Measurements from ENCODE around the gene SIRT2.

Gene SIRT2

DNA sequence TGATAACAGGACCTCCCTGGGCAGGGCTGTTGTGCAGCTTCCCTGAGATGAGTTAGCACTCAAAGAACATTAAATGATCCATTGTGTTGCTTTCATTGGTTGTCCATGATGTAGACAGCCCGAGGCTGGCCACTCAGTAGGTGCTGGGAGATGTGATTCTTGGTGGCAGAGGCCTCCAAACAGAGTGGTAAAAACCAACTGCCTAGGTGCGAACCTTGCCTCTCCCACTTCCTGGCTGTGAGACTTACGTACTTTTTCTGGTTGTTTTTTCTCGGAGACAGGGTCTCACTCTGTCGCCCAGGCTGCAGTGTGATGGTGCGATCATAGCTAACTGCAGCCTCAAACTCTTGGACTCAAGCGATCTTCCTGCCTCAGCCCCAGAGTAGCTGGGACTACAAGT is 25.0 kb upstream of the SIRT2 start:
- Histone ChIP-seq H3K36me3 (ENCODE audit: insufficient read depth, low read length) (peaks cover 31% of the 10 kb centered on the region), H3K9me3 (ENCODE audit: low read depth, low read length) (no peaks in the 10 kb centered on the region), H3K9ac (ENCODE audit: insufficient read length) (no peak overlapping the region), H3K4me3 (no peak overlapping the region), H3K27ac (no peak overlapping the region)
- TF ChIP-seq EZH2 (IDR thresholded peaks at IDR 0.05) (no peak), FOXP2 (optimal IDR thresholded peaks at IDR 0.05; ENCODE audit: control extremely low read depth, extremely low read length, insufficient read depth) (no peak), POLR2AphosphoS5 (IDR thresholded peaks at IDR 0.05; ENCODE audit: borderline replicate concordance, low read depth, low read length) (no peak)
- DNase-seq (ENCODE audit: low read depth, low spot score), result no peak

DNA sequence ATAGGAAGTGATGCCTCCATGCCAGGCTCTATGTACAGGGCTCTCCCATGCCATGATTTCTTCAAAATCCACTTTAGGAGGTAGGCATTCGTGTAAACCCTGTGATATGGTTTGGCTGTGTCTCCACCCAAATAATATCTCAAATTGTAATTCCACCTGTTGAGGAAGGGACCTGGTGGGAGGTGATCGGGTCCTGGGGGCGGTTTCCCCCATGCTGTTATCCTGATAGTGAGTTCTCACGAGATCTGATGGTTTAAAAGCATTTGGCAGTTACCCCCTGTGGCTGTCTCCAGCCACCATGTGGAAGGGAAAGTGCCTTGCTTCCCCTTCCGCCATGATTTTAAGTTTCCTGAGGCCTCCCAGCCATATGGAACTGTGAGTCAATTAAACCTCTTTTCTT is 23.1 kb upstream of the SIRT2 start:
- peaks cover 31% of the 10 kb centered on the region for H3K36me3 ChIP-seq (ENCODE audit: insufficient read depth, low read length)
- H3K4me3 ChIP-seq, result no peak overlapping the region
- no peak overlapping the region for H3K27ac ChIP-seq
- DNase-seq (ENCODE audit: low read depth, low spot score), result no peak
- no peak overlapping the region for H3K9ac ChIP-seq (ENCODE audit: insufficient read length)
- no peak for TF ChIP-seq POLR2AphosphoS5 (IDR thresholded peaks at IDR 0.05; ENCODE audit: borderline replicate concordance, low read depth, low read length)
- H3K9me3 ChIP-seq (ENCODE audit: low read depth, low read length), result no peaks in the 10 kb centered on the region

DNA sequence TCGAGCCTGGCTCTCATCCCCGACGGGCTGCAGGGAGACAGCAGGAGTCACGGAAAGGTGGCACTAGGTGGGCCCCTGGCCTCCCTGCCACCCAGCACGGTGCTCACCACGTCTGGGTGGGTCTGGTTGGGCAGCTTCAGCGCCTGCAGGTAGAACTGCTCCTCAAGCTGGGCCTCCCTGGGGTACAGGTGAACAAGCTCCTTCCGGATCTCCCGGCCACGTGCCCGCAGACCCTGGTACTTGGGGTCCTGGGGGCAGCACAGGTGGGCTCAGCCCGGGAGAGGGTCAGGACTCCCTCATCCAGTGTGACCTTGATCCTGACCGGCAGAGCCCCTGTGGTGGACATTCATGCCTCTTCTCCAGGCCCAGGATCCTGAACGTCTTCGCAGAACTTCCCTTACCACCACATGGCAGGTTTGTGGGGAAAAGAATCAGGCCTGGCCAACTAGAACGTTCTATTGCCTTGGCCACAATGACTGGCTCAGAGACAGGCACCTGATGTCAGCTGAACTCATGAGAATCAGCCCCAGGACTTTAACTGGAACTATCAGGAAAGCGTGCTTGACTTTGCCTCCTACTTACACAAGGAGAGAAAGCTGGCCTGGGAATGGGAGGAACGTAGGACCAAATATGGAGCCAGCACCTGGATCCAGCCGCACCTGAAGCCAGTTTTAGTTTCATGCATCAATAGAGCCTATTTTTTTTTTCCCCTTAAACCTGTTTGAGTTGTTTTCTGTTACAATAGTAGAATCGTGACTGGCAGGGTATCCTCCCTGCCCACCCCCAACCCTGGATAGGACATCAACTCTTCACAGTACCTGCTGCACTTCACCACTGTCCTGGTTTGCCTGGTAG is 22.2 kb upstream of the SIRT2 start:
- Histone ChIP-seq H3K9ac (ENCODE audit: insufficient read length) (no peak overlapping the region), H3K9me3 (ENCODE audit: low read depth, low read length) (no peaks in the 10 kb centered on the region), H3K27ac (no peak overlapping the region), H3K4me3 (no peak overlapping the region), H3K36me3 (ENCODE audit: insufficient read depth, low read length) (peaks cover 31% of the 10 kb centered on the region)
- no peak for DNase-seq (ENCODE audit: low read depth, low spot score)
- TF ChIP-seq EZH2 (IDR thresholded peaks at IDR 0.05) (no peak), FOXP2 (optimal IDR thresholded peaks at IDR 0.05; ENCODE audit: control extremely low read depth, extremely low read length, insufficient read depth) (no peak), POLR2AphosphoS5 (IDR thresholded peaks at IDR 0.05; ENCODE audit: borderline replicate concordance, low read depth, low read length) (no peak)

DNA sequence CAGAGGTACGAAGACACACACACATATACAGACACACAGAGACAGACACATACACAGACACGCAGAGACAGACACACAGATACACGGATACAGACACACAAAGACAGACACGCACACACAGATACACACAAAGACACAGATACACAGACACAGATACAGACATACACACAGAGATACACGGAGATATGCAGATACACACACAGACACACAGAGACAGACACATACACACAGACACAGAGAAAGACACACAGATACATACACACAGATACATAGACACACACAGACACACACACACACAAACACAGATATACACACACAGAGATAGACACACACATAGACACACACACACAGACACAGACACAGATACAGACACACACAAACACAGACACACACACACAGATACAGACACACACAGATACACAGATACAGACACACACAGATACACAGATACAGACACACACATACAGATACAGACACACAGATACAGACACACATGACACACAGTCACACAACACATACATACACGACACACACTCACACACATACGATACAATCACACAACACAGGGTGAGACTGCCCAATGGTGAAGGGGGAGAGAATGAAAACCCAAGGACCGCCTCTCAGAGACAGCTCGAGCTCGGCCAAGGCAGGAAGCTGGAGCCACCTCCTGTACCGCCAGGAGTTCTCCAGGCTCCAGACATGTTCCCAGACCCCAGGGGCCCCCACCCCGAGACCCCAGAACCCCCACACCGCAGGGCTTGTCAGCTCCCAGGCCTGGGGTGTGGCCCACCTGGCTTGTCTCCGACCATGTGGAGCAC is 21.4 kb upstream of the SIRT2 start:
- TF ChIP-seq FOXP2 (optimal IDR thresholded peaks at IDR 0.05; ENCODE audit: control extremely low read depth, extremely low read length, insufficient read depth), result no peak
- TF ChIP-seq EZH2 (IDR thresholded peaks at IDR 0.05), result no peak
- no peak for TF ChIP-seq POLR2AphosphoS5 (IDR thresholded peaks at IDR 0.05; ENCODE audit: borderline replicate concordance, low read depth, low read length)
- Histone ChIP-seq H3K27ac (no peak overlapping the region), H3K9me3 (ENCODE audit: low read depth, low read length) (no peaks in the 10 kb centered on the region), H3K4me3 (no peak overlapping the region), H3K9ac (ENCODE audit: insufficient read length) (no peak overlapping the region), H3K36me3 (ENCODE audit: insufficient read depth, low read length) (peaks cover 31% of the 10 kb centered on the region)
- no peak for DNase-seq (ENCODE audit: low read depth, low spot score)

DNA sequence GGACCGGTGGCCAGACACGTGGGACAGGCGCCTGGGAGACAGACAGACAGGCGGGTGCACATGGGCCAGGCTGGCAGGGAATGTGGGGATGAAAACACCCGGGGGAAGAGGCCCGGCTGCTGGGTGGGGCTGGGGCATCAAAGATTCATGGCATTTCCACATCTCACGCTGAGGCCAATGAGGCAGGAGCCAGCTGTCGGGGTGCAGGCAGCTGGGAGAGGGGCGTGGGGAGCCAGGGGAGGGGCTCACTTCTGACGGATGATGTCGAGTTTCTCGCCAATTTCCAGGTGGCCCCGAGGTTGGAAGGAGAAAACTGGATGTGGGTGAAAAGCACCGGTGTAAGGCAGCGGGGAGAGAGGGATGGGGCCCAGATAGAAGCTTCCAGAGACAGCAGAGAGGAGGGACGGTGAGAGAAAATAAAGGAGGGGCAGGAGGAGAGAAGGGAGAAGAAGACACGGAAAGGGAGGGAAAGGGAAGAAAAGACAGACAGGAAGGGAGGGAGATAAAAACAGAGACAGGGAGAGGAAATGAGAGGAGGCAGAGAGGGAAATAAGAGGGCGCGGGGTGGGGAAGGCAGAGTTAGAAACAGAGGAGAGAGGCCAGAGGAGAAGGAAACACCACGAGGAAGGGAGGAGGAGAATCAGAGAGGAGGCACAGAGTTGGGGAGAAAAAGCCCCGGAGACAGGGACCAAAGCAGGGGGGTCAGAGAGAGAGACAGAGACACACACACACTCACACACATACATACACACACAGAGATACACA is 20.6 kb upstream of the SIRT2 start:
- H3K27ac ChIP-seq, result no peak overlapping the region
- no peak overlapping the region for H3K4me3 ChIP-seq
- peaks cover 24% of the 10 kb centered on the region for H3K36me3 ChIP-seq (ENCODE audit: insufficient read depth, low read length)
- H3K9ac ChIP-seq (ENCODE audit: insufficient read length), result no peak overlapping the region
- TF ChIP-seq FOXP2 (optimal IDR thresholded peaks at IDR 0.05; ENCODE audit: control extremely low read depth, extremely low read length, insufficient read depth), result no peak
- no peak for TF ChIP-seq EZH2 (IDR thresholded peaks at IDR 0.05)
- no peak for TF ChIP-seq POLR2AphosphoS5 (IDR thresholded peaks at IDR 0.05; ENCODE audit: borderline replicate concordance, low read depth, low read length)
- no peaks in the 10 kb centered on the region for H3K9me3 ChIP-seq (ENCODE audit: low read depth, low read length)
- no peak for DNase-seq (ENCODE audit: low read depth, low spot score)

DNA sequence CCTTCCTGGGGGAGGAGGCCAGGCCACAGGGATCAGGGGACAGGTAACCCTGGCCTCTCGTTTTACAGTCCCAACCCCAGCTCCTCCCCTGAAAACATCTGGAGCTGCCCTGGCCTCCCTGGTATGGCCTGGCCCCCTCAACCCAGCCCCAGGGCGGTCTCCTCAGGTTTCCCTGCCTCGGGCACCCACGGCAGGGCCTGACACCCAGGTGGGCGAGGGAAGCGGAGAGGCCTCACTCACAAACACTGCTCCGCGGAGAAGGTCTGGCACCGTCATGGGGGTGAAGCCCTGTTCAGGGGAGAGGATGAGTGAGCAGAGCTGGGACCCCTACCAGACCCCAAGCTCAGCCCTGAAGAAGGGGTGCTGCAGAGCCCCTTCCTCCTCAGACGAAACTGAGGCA is 19.1 kb upstream of the SIRT2 start:
- Histone ChIP-seq H3K9ac (ENCODE audit: insufficient read length) (no peak overlapping the region), H3K4me3 (no peak overlapping the region), H3K9me3 (ENCODE audit: low read depth, low read length) (no peaks in the 10 kb centered on the region), H3K27ac (no peak overlapping the region), H3K36me3 (ENCODE audit: insufficient read depth, low read length) (peaks cover 13% of the 10 kb centered on the region)
- no peak for TF ChIP-seq EZH2 (IDR thresholded peaks at IDR 0.05)
- TF ChIP-seq POLR2AphosphoS5 (IDR thresholded peaks at IDR 0.05; ENCODE audit: borderline replicate concordance, low read depth, low read length), result no peak
- no peak for TF ChIP-seq FOXP2 (optimal IDR thresholded peaks at IDR 0.05; ENCODE audit: control extremely low read depth, extremely low read length, insufficient read depth)
- no peak for DNase-seq (ENCODE audit: low read depth, low spot score)

DNA sequence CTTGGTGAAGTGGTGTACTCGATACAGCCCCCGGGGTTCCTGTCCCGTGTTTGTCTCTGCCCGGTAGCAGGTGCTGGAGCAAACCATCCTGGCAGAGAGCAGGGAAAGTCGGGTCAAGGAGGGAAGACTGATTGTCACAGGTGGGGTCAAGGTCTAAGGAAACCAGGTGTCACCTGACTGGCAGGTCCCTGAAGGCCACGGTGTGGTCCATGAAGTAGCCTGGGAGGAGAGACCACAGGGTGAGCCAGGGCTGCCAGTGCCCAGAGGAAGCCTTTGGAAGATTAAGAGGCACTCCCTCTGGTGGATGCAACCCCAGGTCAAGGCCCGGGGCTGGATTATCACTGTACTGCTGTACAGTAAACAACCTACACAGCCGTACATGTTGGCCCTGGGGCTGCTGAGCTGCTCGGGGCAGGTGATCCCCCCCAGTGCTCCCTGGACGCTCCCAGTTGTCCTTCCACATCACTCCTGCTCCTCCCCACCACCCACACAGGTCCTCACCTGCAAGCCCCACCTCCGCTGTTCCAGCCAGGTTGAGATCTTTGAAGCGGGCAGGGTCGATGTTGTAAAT is 18.6 kb upstream of the SIRT2 start:
- Histone ChIP-seq H3K9me3 (ENCODE audit: low read depth, low read length) (no peaks in the 10 kb centered on the region), H3K4me3 (no peak overlapping the region), H3K36me3 (ENCODE audit: insufficient read depth, low read length) (peaks cover 13% of the 10 kb centered on the region), H3K9ac (ENCODE audit: insufficient read length) (no peak overlapping the region), H3K27ac (no peak overlapping the region)
- no peak for TF ChIP-seq FOXP2 (optimal IDR thresholded peaks at IDR 0.05; ENCODE audit: control extremely low read depth, extremely low read length, insufficient read depth)
- TF ChIP-seq EZH2 (IDR thresholded peaks at IDR 0.05), result no peak
- no peak for TF ChIP-seq POLR2AphosphoS5 (IDR thresholded peaks at IDR 0.05; ENCODE audit: borderline replicate concordance, low read depth, low read length)
- no peak for DNase-seq (ENCODE audit: low read depth, low spot score)

DNA sequence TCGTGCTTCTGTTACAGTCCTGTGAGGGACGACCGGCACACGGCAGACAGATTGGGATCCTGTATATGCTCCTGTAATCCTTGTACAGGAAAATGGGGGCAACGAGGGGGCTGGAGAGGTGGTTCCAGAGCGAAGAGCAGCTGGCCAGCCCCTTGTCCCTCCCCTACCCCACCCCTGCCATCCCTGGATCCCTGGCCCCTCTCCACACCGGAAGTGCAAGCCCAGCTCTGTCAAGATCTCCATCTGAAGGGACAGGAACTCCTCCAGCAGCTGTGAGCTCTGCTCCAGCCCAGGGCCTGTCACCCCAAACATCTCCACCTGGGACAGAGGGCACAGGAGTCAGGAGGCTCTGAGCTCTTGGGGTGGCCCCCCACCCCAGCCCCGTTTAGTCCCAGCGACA is 18.1 kb upstream of the SIRT2 start:
- no peak for DNase-seq (ENCODE audit: low read depth, low spot score)
- Histone ChIP-seq H3K9ac (ENCODE audit: insufficient read length) (no peak overlapping the region), H3K9me3 (ENCODE audit: low read depth, low read length) (no peaks in the 10 kb centered on the region), H3K36me3 (ENCODE audit: insufficient read depth, low read length) (peaks cover 13% of the 10 kb centered on the region), H3K27ac (no peak overlapping the region), H3K4me3 (no peak overlapping the region)
- TF ChIP-seq FOXP2 (optimal IDR thresholded peaks at IDR 0.05; ENCODE audit: control extremely low read depth, extremely low read length, insufficient read depth), result no peak
- no peak for TF ChIP-seq EZH2 (IDR thresholded peaks at IDR 0.05)
- no peak for TF ChIP-seq POLR2AphosphoS5 (IDR thresholded peaks at IDR 0.05; ENCODE audit: borderline replicate concordance, low read depth, low read length)

Data from SK-N-MC (cell line).